ENCODE measurements around the gene FMO5.

Gene FMO5

DNA sequence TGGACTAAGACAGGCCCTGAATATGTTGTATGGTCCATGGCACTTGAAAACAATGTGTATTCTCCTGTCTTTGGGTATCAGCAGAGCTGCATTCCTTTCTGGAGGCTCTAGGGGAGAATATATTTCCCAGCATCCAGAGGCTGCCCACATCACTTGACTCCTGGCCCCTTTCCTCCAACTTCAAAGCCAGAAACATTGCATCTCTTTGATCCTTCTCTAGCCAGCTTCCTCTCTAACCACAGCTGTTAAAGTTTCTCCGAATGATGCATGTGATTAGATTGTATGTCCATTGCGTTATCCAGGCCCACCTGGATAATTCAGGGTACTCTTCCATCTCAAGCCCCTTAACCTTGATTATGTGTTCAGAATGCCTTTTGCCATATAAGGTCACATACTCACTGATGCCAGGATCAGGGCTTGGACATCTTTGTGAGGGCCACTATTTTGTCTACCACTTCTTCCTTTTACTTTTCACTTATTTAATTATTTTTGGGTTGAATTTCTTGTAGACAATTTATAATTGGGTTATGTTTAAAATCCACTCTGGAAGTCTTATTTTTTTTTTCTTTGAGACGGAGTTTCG, 22.6 kb upstream of the FMO5 start:
- Histone ChIP-seq H3K27me3 (ENCODE audit: control insufficient read depth, low read length) (no peaks in the 10 kb centered on the region), H3K9me3 (ENCODE audit: control insufficient read depth, insufficient read depth, low read length) (no peaks in the 10 kb centered on the region), H3K36me3 (ENCODE audit: control insufficient read depth, low read length) (peaks cover 26% of the 10 kb centered on the region), H3K27ac (ENCODE audit: low read depth, low read length) (no peak overlapping the region), H3K4me3 (ENCODE audit: low read length) (no peak overlapping the region), H3K4me1 (ENCODE audit: control insufficient read depth, low read length) (peaks cover 40% of the 10 kb centered on the region), H3K79me2 (ENCODE audit: control insufficient read depth, low read length) (peaks cover 99% of the 10 kb centered on the region), H3F3A (ENCODE audit: control insufficient read depth, insufficient read depth) (no peaks in the 10 kb centered on the region), H3K9me2 (replicated peaks; ENCODE audit: control insufficient read depth, low read length) (no peaks in the 10 kb centered on the region), H4K20me1 (ENCODE audit: control insufficient read depth, insufficient read depth, low read depth, low read length) (peaks cover 34% of the 10 kb centered on the region), H3K4me2 (ENCODE audit: low read length) (no peak overlapping the region)
- TF ChIP-seq, protein P1, sequence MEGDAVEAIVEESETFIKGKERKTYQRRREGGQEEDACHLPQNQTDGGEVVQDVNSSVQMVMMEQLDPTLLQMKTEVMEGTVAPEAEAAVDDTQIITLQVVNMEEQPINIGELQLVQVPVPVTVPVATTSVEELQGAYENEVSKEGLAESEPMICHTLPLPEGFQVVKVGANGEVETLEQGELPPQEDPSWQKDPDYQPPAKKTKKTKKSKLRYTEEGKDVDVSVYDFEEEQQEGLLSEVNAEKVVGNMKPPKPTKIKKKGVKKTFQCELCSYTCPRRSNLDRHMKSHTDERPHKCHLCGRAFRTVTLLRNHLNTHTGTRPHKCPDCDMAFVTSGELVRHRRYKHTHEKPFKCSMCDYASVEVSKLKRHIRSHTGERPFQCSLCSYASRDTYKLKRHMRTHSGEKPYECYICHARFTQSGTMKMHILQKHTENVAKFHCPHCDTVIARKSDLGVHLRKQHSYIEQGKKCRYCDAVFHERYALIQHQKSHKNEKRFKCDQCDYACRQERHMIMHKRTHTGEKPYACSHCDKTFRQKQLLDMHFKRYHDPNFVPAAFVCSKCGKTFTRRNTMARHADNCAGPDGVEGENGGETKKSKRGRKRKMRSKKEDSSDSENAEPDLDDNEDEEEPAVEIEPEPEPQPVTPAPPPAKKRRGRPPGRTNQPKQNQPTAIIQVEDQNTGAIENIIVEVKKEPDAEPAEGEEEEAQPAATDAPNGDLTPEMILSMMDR (IDR thresholded peaks at IDR 0.05; ENCODE audit: low read depth, low read length, poor library complexity, severe bottlenecking): no peak

DNA sequence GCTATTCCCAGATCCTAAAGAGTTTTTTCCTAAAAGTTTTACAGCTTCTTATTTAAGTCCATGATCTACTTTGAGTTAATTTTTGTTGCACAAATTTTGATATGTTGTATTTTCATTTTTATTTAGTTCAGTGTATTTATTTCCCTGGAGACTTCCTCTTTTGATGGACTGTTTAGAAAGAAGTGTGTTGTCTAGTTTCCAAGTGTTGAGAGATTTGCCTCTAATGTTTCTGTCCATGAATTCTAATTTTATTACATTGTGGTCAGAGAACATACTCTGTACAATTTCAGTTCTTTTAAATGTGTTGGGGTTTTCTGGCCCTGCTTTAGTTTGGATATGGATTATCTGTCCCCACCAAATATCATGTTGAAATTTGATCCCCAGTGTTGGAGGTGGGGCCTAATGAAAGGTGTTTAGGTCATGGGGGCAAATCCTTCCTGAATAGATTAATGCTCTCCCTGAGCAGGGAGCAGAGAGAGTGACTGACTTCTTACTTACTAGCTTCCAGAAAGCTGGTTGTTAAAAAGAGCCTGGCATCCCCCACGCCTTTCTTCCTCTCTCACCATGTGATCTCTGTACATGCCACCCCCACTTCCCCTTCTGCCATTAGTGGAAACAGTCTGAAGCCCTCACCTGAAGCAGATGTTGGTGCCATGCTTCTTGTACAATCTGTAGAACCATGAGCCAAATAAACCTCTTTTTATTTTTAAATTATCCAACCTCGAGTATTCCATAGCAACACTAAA, 21.9 kb upstream of the FMO5 start:
- H3F3A ChIP-seq (ENCODE audit: control insufficient read depth, insufficient read depth): no peaks in the 10 kb centered on the region
- H4K20me1 ChIP-seq (ENCODE audit: control insufficient read depth, insufficient read depth, low read depth, low read length): peaks cover 34% of the 10 kb centered on the region
- peaks cover 95% of the 10 kb centered on the region for H3K79me2 ChIP-seq (ENCODE audit: control insufficient read depth, low read length)
- TF ChIP-seq, protein P1 (IDR thresholded peaks at IDR 0.05; ENCODE audit: low read depth, low read length, poor library complexity, severe bottlenecking): no peak
- no peak for TF ChIP-seq EZH2phosphoT487 (IDR thresholded peaks at IDR 0.05; ENCODE audit: borderline replicate concordance, low read length)
- H3K9me3 ChIP-seq (ENCODE audit: control insufficient read depth, insufficient read depth, low read length): no peaks in the 10 kb centered on the region
- peak overlapping the region; percentile 36 for H3K4me2 ChIP-seq (ENCODE audit: low read length)
- H3K4me3 ChIP-seq (ENCODE audit: low read length): 0 out of 2 replicates have a peak overlapping the region, but pooled peaks have one; percentile 8
- H3K27me3 ChIP-seq (ENCODE audit: control insufficient read depth, low read length): no peaks in the 10 kb centered on the region
- H3K4me1 ChIP-seq (ENCODE audit: control insufficient read depth, low read length): peaks cover 43% of the 10 kb centered on the region
- peaks cover 23% of the 10 kb centered on the region for H3K36me3 ChIP-seq (ENCODE audit: control insufficient read depth, low read length)
- no peak overlapping the region for H3K27ac ChIP-seq (ENCODE audit: low read depth, low read length)
- H3K9me2 ChIP-seq (replicated peaks; ENCODE audit: control insufficient read depth, low read length): no peaks in the 10 kb centered on the region

DNA sequence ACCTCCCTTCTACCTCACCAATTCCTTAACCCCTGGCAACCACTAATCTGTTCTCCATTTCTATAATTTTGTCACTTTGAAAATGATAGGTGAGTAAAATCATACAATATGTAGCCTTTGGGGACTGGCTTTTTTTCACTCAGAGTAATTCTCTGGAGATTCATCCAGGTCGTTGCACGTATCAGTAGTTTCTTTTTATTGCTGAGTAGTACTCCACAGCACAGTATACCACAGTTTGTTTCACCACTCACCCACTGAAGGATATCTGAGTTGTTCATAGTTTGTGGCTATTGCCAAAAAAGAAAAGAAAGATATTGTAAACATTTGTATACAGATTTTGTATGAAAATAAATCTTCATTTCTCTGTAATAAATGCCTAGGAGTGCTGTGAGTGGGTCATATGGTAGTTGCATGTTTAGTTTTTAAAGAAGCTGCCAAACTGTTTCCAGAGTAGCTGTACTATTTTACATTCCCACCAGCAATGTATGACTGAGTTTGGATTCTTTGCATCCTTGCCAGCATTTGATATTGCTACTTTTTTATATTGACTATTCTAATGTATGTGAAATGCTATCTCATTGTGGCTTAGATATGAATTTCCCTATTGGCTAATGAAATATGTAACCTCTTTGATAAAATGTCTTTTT, 21.0 kb upstream of the FMO5 start:
- Histone ChIP-seq H3K4me1 (ENCODE audit: control insufficient read depth, low read length) (peaks cover 49% of the 10 kb centered on the region), H3K4me3 (ENCODE audit: low read length) (no peak overlapping the region), H3K36me3 (ENCODE audit: control insufficient read depth, low read length) (peaks cover 21% of the 10 kb centered on the region), H3K9me3 (ENCODE audit: control insufficient read depth, insufficient read depth, low read length) (no peaks in the 10 kb centered on the region), H3K79me2 (ENCODE audit: control insufficient read depth, low read length) (peaks cover 87% of the 10 kb centered on the region), H3K27ac (ENCODE audit: low read depth, low read length) (no peak overlapping the region), H3K27me3 (ENCODE audit: control insufficient read depth, low read length) (no peaks in the 10 kb centered on the region), H4K20me1 (ENCODE audit: control insufficient read depth, insufficient read depth, low read depth, low read length) (peaks cover 34% of the 10 kb centered on the region), H3F3A (ENCODE audit: control insufficient read depth, insufficient read depth) (no peaks in the 10 kb centered on the region), H3K9me2 (replicated peaks; ENCODE audit: control insufficient read depth, low read length) (no peaks in the 10 kb centered on the region), H3K4me2 (ENCODE audit: low read length) (peak overlapping the region; percentile 36)
- TF ChIP-seq, protein P1 (IDR thresholded peaks at IDR 0.05; ENCODE audit: low read depth, low read length, poor library complexity, severe bottlenecking): no peak
- TF ChIP-seq EZH2phosphoT487 (IDR thresholded peaks at IDR 0.05; ENCODE audit: borderline replicate concordance, low read length): no peak
